Parathyroid adenoma (tissue), 2 donors: ENCODE results near the gene IMMP2L.

Experiments used
- H2AFZ ChIP-seq: fragments of 300-600 bp; sonication (generic); one replicate; pipeline ENCODE4 v1.7.0; 2017; ENCODE audit warnings: antibody characterized with exemption, mild to moderate bottlenecking
- H3K27ac ChIP-seq: fragments of 300-600 bp; sonication (generic); one replicate; pipeline ENCODE4 v1.7.0; 2017
- H3K27me3 ChIP-seq: fragments of 300-600 bp; sonication (generic); one replicate; pipeline ENCODE4 v1.7.0; 2017; ENCODE audit warnings: low read length; ENCODE audit not compliant: control insufficient read depth, insufficient read depth
- H3K36me3 ChIP-seq: fragments of 300-600 bp; sonication (generic); one replicate; pipeline ENCODE4 v1.7.0; 2017; ENCODE audit warnings: low read length; ENCODE audit not compliant: control insufficient read depth, insufficient read depth
- H3K4me1 ChIP-seq: fragments of 300-600 bp; sonication (generic); one replicate; pipeline ENCODE4 v1.7.0; 2017; ENCODE audit warnings: control low read depth
- H3K4me2 ChIP-seq: fragments of 300-600 bp; sonication (generic); one replicate; pipeline ENCODE4 v1.7.0; 2017; ENCODE audit warnings: low read length
- H3K4me3 ChIP-seq: fragments of 300-600 bp; sonication (generic); one replicate; pipeline ENCODE4 v1.7.0; 2017; ENCODE audit warnings: low read depth, low read length
- H3K79me2 ChIP-seq: fragments of 300-600 bp; sonication (generic); one replicate; pipeline ENCODE4 v1.7.0; 2017; ENCODE audit warnings: control low read depth
- H3K9ac ChIP-seq: fragments of 300-600 bp; sonication (generic); one replicate; pipeline ENCODE4 v1.7.0; 2017; ENCODE audit warnings: mild to moderate bottlenecking
- H3K9me3 ChIP-seq: fragments of 300-600 bp; sonication (generic); one replicate; pipeline ENCODE4 v1.7.0; 2017; ENCODE audit warnings: low read length; ENCODE audit not compliant: control insufficient read depth
- TF ChIP-seq, protein P1 (sequence below): fragments of 300-600 bp; sonication (generic); IDR thresholded peaks from one replicate; pipeline ENCODE4 v1.7.0; 2017; ENCODE audit warnings: antibody characterized with exemption, mild to moderate bottlenecking
- donor health status: primary hyperparathyroidism.

Gene IMMP2L

DNA sequence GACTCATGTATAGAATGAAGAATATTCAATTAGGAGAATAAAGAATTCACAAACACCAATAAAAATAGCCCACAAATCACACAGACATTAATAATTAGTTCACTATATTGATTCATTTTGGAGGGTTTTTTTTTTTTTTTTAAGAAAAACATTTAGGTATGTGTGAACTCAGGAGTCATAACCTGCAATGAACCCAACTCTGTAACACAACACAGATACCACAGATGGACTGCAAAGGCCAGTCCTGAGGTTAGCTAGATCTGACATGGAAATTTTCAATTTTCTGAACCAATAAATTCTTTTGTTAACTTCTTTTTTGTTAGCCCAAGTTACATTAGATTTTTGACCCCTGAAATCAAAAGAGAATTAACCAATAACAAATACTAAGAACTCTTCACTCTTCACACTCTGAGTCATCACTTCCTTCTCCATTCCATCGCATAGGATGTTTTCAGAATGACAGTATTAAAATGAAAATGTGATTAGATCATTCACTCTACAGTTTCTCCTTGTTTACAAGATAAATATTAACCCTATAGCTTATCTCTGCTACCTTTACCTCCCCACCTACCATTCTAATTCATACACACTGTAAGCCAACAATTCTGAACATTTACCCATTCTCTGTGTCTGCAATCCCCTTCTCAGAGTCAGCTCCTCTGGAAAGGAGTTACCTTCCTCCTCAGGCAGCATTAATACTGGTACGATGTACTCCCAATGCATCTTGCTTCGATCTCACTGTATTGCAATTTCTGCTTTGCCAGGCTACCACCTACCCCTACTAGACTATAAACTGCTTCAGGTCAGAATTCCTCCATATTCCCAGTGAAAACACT is 329.8 kb downstream of the IMMP2L start:
- no peak overlapping the region for H2AFZ ChIP-seq
- no peak overlapping the region for H3K4me3 ChIP-seq
- H3K9ac ChIP-seq, result no peak overlapping the region
- H3K27ac ChIP-seq, result no peak overlapping the region
- H3K27me3 ChIP-seq, result no peaks in the 10 kb centered on the region
- H3K4me1 ChIP-seq, result no peaks in the 10 kb centered on the region
- no peaks in the 10 kb centered on the region for H3K36me3 ChIP-seq
- no peaks in the 10 kb centered on the region for H3K79me2 ChIP-seq
- no peak overlapping the region for H3K4me2 ChIP-seq
- TF ChIP-seq, protein P1, sequence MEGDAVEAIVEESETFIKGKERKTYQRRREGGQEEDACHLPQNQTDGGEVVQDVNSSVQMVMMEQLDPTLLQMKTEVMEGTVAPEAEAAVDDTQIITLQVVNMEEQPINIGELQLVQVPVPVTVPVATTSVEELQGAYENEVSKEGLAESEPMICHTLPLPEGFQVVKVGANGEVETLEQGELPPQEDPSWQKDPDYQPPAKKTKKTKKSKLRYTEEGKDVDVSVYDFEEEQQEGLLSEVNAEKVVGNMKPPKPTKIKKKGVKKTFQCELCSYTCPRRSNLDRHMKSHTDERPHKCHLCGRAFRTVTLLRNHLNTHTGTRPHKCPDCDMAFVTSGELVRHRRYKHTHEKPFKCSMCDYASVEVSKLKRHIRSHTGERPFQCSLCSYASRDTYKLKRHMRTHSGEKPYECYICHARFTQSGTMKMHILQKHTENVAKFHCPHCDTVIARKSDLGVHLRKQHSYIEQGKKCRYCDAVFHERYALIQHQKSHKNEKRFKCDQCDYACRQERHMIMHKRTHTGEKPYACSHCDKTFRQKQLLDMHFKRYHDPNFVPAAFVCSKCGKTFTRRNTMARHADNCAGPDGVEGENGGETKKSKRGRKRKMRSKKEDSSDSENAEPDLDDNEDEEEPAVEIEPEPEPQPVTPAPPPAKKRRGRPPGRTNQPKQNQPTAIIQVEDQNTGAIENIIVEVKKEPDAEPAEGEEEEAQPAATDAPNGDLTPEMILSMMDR, result no peak
- H3K9me3 ChIP-seq, result no peaks in the 10 kb centered on the region

DNA sequence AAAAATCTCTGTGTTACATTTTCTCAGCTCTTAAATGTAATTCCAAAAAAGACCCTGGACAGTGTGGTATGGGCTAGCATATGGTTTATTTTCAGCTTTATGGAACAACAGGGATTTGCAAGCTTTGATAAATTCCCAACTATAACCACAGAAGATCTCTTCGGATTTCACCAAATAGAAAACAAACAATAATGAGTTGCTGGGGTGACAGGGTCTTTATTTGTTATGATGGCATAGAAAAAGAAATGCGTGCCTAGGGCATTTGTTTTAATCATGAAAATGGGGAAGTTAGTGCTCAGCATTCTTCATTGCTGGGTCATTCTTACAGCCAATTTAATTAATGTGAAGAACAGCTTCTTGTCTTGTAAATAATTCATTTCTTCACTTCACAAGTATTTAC is 332.4 kb downstream of the IMMP2L start:
- no peak overlapping the region for H3K9ac ChIP-seq
- no peaks in the 10 kb centered on the region for H3K9me3 ChIP-seq
- H3K27ac ChIP-seq, result no peak overlapping the region
- no peaks in the 10 kb centered on the region for H3K27me3 ChIP-seq
- H3K4me3 ChIP-seq, result no peak overlapping the region
- H3K36me3 ChIP-seq, result no peaks in the 10 kb centered on the region
- H3K79me2 ChIP-seq, result no peaks in the 10 kb centered on the region
- TF ChIP-seq, protein P1, result no peak
- no peaks in the 10 kb centered on the region for H3K4me1 ChIP-seq
- H3K4me2 ChIP-seq, result no peak overlapping the region
- no peak overlapping the region for H2AFZ ChIP-seq

DNA sequence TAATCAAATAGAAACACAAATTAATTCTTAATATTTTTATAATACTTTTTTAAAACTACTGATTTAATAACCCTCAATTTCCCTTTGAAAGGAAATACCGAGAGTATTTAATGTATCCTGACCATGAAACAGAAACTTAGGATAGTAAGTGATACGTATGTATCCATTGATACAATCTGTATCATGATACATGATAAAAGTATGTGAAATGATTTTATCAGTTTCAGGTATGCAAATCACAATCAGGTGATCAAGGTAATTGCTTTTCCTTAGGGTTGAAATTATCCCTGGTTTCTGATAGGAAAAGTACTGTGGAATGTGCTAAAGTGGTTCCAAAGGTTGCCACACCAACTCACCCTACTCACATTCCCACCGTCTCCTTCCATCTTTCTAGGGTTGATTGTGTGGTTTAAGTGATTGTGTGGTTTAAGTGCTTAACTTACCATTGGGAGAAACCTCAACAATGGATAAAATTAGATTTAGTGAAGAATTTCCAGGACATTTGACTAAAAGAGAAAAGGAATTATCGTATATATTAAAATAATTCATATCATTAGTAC is 333.0 kb downstream of the IMMP2L start:
- H3K4me3 ChIP-seq, result no peak overlapping the region
- TF ChIP-seq, protein P1, result no peak
- no peak overlapping the region for H3K27ac ChIP-seq

DNA sequence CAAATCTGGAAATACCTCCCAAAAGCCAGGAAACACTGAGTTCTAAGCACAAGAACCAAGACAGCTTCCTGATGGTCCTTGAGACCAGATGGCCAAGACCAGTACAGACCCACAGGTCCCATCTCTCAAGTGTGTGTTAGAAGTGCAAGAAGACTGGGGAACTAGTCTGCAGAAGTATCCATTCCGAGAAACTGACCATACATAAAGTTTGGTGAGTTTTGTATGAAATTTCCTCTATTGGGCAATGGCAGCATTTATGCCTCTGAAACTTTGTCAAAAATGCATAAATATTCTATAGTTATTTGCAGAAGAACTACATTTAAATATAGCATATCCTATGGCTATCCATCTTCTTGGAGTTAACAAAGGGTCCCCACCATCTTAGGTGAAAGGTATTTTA is 333.9 kb downstream of the IMMP2L start:
- Histone ChIP-seq H3K4me2 (no peak overlapping the region), H3K27ac (no peak overlapping the region), H2AFZ (no peak overlapping the region), H3K4me1 (no peaks in the 10 kb centered on the region), H3K27me3 (no peaks in the 10 kb centered on the region), H3K79me2 (no peaks in the 10 kb centered on the region), H3K36me3 (no peaks in the 10 kb centered on the region), H3K9ac (no peak overlapping the region), H3K9me3 (no peaks in the 10 kb centered on the region), H3K4me3 (no peak overlapping the region)
- TF ChIP-seq, protein P1, result no peak

More for the DNA sequence above, 333.0 kb downstream of the IMMP2L start:
- Histone ChIP-seq H3K4me2 (no peak overlapping the region), H3K9ac (no peak overlapping the region), H3K79me2 (no peaks in the 10 kb centered on the region), H3K9me3 (no peaks in the 10 kb centered on the region), H3K4me1 (no peaks in the 10 kb centered on the region), H2AFZ (no peak overlapping the region), H3K36me3 (no peaks in the 10 kb centered on the region), H3K27me3 (no peaks in the 10 kb centered on the region)
